Immature natural killer cell (primary cell): ENCODE measurements around the gene CDC40. TPM values are rescaled to one million over a fixed set of nuclear protein-coding genes. Genes with fewer than 3 reads are reported as not detected.
"Not testable (repeated sequence)": the region's sequence is repeated elsewhere in the genome, so short reads cannot be mapped to it uniquely, and the experiment has no call there.

ENCODE experiments used
- DNase-seq, 3 donors: peaks; one replicate each; pipeline ENCODE4 v3.0.0; 2022; ENCODE audit warnings: mixed read lengths in 1 of 3
- H3K27ac Mint-ChIP-seq, 6 donors: one replicate each; pipeline ENCODE4 v1.8.0; 2020; ENCODE audit warnings: mixed read lengths in 6 of 6, mild to moderate bottlenecking in 5 of 6, inconsistent platforms in 4 of 6, moderate library complexity in 3 of 6
- H3K27me3 Mint-ChIP-seq, 3 donors: one replicate each; pipeline ENCODE4 v1.8.0; 2020 to 2021; ENCODE audit warnings: low read depth in 3 of 3, mild to moderate bottlenecking in 3 of 3, mixed read lengths in 3 of 3, moderate library complexity in 3 of 3, inconsistent platforms in 1 of 3
- H3K36me3 Mint-ChIP-seq, 3 donors: one replicate each; pipeline ENCODE4 v1.8.0; 2020; ENCODE audit warnings: mixed read lengths in 3 of 3, inconsistent platforms in 2 of 3, mild to moderate bottlenecking in 2 of 3
- H3K4me1 Mint-ChIP-seq, 2 donors: one replicate each; pipeline ENCODE4 v1.8.0; 2020; ENCODE audit warnings: inconsistent platforms in 2 of 2, mild to moderate bottlenecking in 2 of 2, mixed read lengths in 2 of 2, moderate library complexity in 1 of 2
- H3K4me3 Mint-ChIP-seq, 5 donors: one replicate each; pipeline ENCODE4 v1.8.0; 2020; ENCODE audit warnings: mild to moderate bottlenecking in 5 of 5, mixed read lengths in 5 of 5, inconsistent platforms in 3 of 5, moderate library complexity in 3 of 5
- H3K9me3 Mint-ChIP-seq, 6 donors: one replicate each; pipeline ENCODE4 v1.8.0; 2020; ENCODE audit warnings: mild to moderate bottlenecking in 6 of 6, mixed read lengths in 6 of 6, inconsistent platforms in 4 of 6, moderate library complexity in 3 of 6
- polyA plus RNA-seq, 3 donors: library from polyadenylated mRNA; unstranded; fragments of 300-500 nt; fragmentation: Illumina TruSeq; gene quantifications; one replicate each; pipeline ENCODE4 v1.2.3, GENCODE V29; 2021

Gene CDC40
- polyA plus RNA-seq, 3 donors from 2014 or later, result 22.4 to 34.6 (median 23.7) TPM

DNA sequence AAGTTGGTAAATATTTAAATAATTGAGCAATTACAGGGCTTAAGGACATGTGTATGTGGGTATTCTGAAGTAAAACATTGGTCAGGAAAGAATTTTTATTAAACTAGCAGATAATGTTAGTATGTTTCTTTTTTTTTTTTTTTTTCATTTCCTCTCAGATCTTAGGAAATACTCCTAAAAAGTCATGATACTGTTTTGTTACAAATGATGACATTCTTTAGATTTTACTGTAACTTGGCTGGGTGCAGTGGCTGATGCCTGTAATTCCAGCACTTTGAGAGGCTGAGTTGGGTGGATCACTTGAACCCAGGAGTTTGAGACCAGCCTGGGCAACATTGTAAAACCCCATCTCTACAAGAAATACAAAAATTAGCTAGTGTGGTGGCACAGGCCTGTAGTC is 41.5 kb downstream of the CDC40 start:
- no peak for DNase-seq
- no peaks in the 10 kb centered on the region for H3K27me3 Mint-ChIP-seq
- no peak overlapping the region for H3K27ac Mint-ChIP-seq
- no peaks in the 10 kb centered on the region for H3K9me3 Mint-ChIP-seq
- no peak overlapping the region for H3K4me3 Mint-ChIP-seq
- H3K36me3 Mint-ChIP-seq, result peaks cover 31 to 55% (median 32%) of the 10 kb centered on the region in 3 donors
- H3K4me1 Mint-ChIP-seq, result no peaks in the 10 kb centered on the region

DNA sequence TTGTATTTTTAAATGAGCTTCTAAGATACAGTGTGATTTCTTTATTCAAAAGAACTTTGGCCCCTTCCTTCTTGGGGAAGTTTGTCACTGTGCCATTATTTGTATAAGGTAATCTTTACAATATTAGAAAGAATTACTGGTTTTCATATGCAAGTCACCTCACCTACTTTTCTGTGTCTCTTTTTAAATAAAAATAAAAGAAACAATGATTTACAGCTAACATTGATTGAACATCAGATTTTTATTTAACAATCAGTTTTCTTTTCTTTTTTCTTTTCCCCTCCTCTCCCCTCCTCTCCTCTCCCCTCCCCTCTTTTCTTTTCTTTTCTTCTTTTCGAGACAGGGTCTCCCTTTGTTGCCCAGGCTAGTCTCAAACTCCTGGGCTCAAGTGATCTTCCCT is 46.0 kb downstream of the CDC40 start:
- no peak overlapping the region for H3K4me3 Mint-ChIP-seq
- no peaks in the 10 kb centered on the region for H3K27me3 Mint-ChIP-seq
- H3K9me3 Mint-ChIP-seq, result no peaks in the 10 kb centered on the region
- H3K36me3 Mint-ChIP-seq, result peaks cover 11 to 38% (median 17%) of the 10 kb centered on the region in 3 donors
- H3K4me1 Mint-ChIP-seq, result no peaks in the 10 kb centered on the region
- H3K27ac Mint-ChIP-seq, result peak overlapping the region in 1 of 6 donors; percentile 64
- DNase-seq, result no peak

GRCh38 chr6:110232450-110232849 is 52.2 kb downstream of the CDC40 start:
- H3K36me3 Mint-ChIP-seq, result peaks cover 11 to 23% (median 18%) of the 10 kb centered on the region in 3 donors
- no peaks in the 10 kb centered on the region for H3K9me3 Mint-ChIP-seq
- H3K4me3 Mint-ChIP-seq, result no peak overlapping the region
- no peaks in the 10 kb centered on the region for H3K27me3 Mint-ChIP-seq
- DNase-seq, result no peak
- peak overlapping the region in 3 of 6 donors; percentile 6 to 39 (median 37) for H3K27ac Mint-ChIP-seq
- peaks cover 16 to 27% of the 10 kb centered on the region in 2 donors for H3K4me1 Mint-ChIP-seq

GRCh38 chr6:110233770-110234374 is 53.6 kb downstream of the CDC40 start:
- peak in 2 of 3 donors; percentile 7 to 15 for DNase-seq
- peak overlapping the region; percentile 21 to 76 (median 49) for H3K27ac Mint-ChIP-seq
- peaks cover 16 to 27% of the 10 kb centered on the region in 2 donors for H3K4me1 Mint-ChIP-seq
- no peaks in the 10 kb centered on the region for H3K27me3 Mint-ChIP-seq
- peak overlapping the region in 2 of 5 donors; percentile 27 to 68 for H3K4me3 Mint-ChIP-seq
- peaks cover 11 to 22% (median 20%) of the 10 kb centered on the region in 3 donors for H3K36me3 Mint-ChIP-seq
- no peaks in the 10 kb centered on the region for H3K9me3 Mint-ChIP-seq

DNA sequence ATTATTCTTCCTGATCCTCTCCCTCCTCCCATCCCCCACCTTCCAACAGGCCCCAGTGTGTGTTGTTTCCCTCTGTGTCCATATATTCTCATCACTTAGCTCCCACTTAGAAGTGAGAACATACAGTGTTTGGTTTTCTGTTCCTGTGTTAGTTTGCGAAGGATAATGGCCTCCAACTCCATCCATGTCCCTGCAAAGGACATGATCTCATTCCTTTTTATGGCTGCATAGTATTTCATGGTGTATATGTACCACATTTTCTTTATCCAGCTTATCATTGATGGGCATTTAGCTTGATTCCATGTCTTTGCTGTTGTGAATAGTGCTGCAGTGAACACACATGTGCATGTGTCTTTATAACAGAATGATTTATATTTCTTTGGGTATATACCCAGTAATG is 55.8 kb downstream of the CDC40 start:
- not testable (repeated sequence) for H3K4me3 Mint-ChIP-seq, DNase-seq, H3K27me3 Mint-ChIP-seq, H3K9me3 Mint-ChIP-seq
- peak overlapping the region in 1 of 6 donors; percentile 40 for H3K27ac Mint-ChIP-seq
- peaks cover 11 to 20% (median 17%) of the 10 kb centered on the region in 3 donors for H3K36me3 Mint-ChIP-seq
- peaks cover 16 to 27% of the 10 kb centered on the region in 2 donors for H3K4me1 Mint-ChIP-seq

GRCh38 chr6:110239526-110240274 is 59.5 kb downstream of the CDC40 start:
- no peaks in the 10 kb centered on the region for H3K9me3 Mint-ChIP-seq
- DNase-seq, result no peak
- no peak overlapping the region for H3K27ac Mint-ChIP-seq
- peaks cover 19 to 30% (median 20%) of the 10 kb centered on the region in 3 donors for H3K36me3 Mint-ChIP-seq
- peaks cover 0 to 1% (median 0%) of the 10 kb centered on the region in 3 donors for H3K27me3 Mint-ChIP-seq
- H3K4me1 Mint-ChIP-seq, result peaks cover 6 to 9% of the 10 kb centered on the region in 2 donors
- no peak overlapping the region for H3K4me3 Mint-ChIP-seq

GRCh38 chr6:110244621-110245020 is 64.4 kb downstream of the CDC40 start:
- H3K36me3 Mint-ChIP-seq, result peaks cover 8 to 29% (median 11%) of the 10 kb centered on the region in 3 donors

DNA sequence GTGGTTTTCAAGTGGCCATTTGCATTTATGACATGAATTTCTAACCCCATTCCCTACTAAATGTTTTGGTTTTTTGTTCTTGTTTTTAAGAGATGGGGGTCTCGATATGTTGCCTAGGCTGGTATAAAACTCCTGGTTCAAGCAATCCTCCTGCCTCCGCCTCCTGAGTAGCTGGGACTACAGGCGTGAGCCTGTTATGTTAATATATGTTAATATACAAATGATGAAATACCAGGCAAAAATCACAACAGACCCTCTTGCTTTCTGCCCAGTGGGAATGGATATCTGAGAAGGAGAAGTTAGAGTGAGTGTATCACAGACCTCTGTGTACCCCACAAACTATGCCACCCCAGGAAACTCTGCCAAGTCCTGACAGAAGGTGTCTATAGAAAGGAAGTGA is 66.2 kb downstream of the CDC40 start:
- Mint-ChIP-seq H3K27me3 (peaks cover 0 to 1% (median 0%) of the 10 kb centered on the region in 3 donors), H3K9me3 (no peaks in the 10 kb centered on the region), H3K36me3 (peaks cover 8 to 32% (median 11%) of the 10 kb centered on the region in 3 donors), H3K4me1 (no peaks in the 10 kb centered on the region), H3K27ac (no peak overlapping the region), H3K4me3 (no peak overlapping the region)
- DNase-seq, result no peak

More at GRCh38 chr6:110244621-110245020, 64.4 kb downstream of the CDC40 start:
- H3K4me3 Mint-ChIP-seq, H3K27ac Mint-ChIP-seq, H3K27me3 Mint-ChIP-seq, H3K9me3 Mint-ChIP-seq, DNase-seq, H3K4me1 Mint-ChIP-seq: not testable (repeated sequence)

GRCh38 chr6:110246900-110247546 is 66.8 kb downstream of the CDC40 start:
- DNase-seq, result no peak
- H3K4me1 Mint-ChIP-seq, result no peaks in the 10 kb centered on the region
- no peak overlapping the region for H3K27ac Mint-ChIP-seq
- H3K36me3 Mint-ChIP-seq, result peaks cover 8 to 35% (median 11%) of the 10 kb centered on the region in 3 donors
- H3K27me3 Mint-ChIP-seq, result peaks cover 0 to 1% (median 0%) of the 10 kb centered on the region in 3 donors
- H3K4me3 Mint-ChIP-seq, result no peak overlapping the region
- H3K9me3 Mint-ChIP-seq, result no peaks in the 10 kb centered on the region

DNA sequence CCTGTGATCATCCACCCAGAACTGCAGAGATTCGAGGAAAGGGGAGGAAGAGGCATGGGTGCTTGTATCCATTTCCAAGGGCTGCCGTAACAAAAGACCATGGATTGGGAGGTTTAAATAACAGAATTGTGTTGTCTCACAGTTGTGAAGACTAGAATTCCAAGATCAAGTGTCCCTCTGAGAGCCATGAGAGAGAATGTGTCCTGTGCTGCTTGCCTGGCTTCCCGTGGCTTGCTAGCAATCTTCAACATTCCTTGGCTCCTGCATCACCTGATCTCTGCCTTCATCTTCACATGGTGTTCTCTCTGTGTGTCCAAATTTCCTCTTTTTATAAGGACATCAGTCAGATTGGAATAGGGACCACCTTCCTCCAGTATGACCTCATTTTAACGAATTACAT is 69.8 kb downstream of the CDC40 start:
- Mint-ChIP-seq H3K4me3 (no peak overlapping the region), H3K27ac (no peak overlapping the region), H3K9me3 (no peaks in the 10 kb centered on the region)

DNA sequence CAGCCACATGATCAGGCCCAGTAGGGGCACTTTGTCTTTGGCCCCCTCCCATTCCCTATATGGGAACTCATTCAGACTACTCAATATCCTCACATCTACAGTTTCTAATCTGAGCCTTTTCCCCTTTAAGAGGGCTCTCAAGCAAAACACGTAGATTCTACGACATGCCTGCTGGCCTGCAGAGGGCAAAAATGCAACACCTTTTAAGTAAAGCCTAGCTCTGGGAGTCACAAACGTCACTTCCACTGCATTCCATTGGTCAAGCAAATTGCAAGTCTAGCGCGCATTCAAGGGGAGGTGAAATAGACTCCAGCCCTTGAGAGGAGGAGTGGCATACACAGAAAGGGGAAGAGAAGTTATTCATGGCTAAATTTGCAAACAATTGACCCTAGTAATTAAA is 70.6 kb downstream of the CDC40 start:
- H3K27me3 Mint-ChIP-seq, result peaks cover 0 to 2% (median 0%) of the 10 kb centered on the region in 3 donors
- peaks cover 0 to 19% (median 11%) of the 10 kb centered on the region in 3 donors for H3K36me3 Mint-ChIP-seq
- no peak overlapping the region for H3K27ac Mint-ChIP-seq
- no peaks in the 10 kb centered on the region for H3K4me1 Mint-ChIP-seq
- no peak for DNase-seq
- H3K9me3 Mint-ChIP-seq, result no peaks in the 10 kb centered on the region
- H3K4me3 Mint-ChIP-seq, result no peak overlapping the region

More for the DNA sequence above, 69.8 kb downstream of the CDC40 start:
- H3K27me3 Mint-ChIP-seq, result peaks cover 0 to 2% (median 0%) of the 10 kb centered on the region in 3 donors
- H3K4me1 Mint-ChIP-seq, result no peaks in the 10 kb centered on the region
- DNase-seq, result no peak
- H3K36me3 Mint-ChIP-seq, result peaks cover 0 to 22% (median 11%) of the 10 kb centered on the region in 3 donors

- Mint-ChIP-seq H3K27me3 (peaks cover 0 to 2% (median 0%) of the 10 kb centered on the region in 3 donors), H3K4me3 (no peak overlapping the region), H3K4me1 (no peaks in the 10 kb centered on the region), H3K27ac (no peak overlapping the region), H3K36me3 (peaks cover 3 to 21% (median 6%) of the 10 kb centered on the region in 3 donors), H3K9me3 (peaks cover 0 to 14% (median 9%) of the 10 kb centered on the region in 6 donors)
- no peak for DNase-seq
These were observed 75.1 kb downstream of the CDC40 start for GRCh38 chr6:110255211-110255750.

- H3K27me3 Mint-ChIP-seq, result peaks cover 0 to 2% (median under 1%) of the 10 kb centered on the region in 3 donors
- no peak overlapping the region for H3K27ac Mint-ChIP-seq
- no peak for DNase-seq
- H3K4me1 Mint-ChIP-seq, result no peaks in the 10 kb centered on the region
- peaks cover 6 to 18% (median 7%) of the 10 kb centered on the region in 3 donors for H3K36me3 Mint-ChIP-seq
- peaks cover 0 to 14% (median 10%) of the 10 kb centered on the region in 6 donors for H3K9me3 Mint-ChIP-seq
- no peak overlapping the region for H3K4me3 Mint-ChIP-seq
These were observed 76.1 kb downstream of the CDC40 start for GRCh38 chr6:110256366-110256765.
